Urinary bladder (tissue), 4 donors: Measurements from ENCODE around the gene GYPB. TPM values are rescaled to one million over a fixed set of nuclear protein-coding genes. Genes with fewer than 3 reads are reported as not detected.
"Not testable (repeated sequence)": the region's sequence is repeated elsewhere in the genome, so short reads cannot be mapped to it uniquely, and the experiment has no call there.

Experiments
- DNase-seq: peaks from one replicate; pipeline ENCODE4 v3.0.0-alpha.2; 2015; ENCODE audit errors: extremely low spot score
- H3K27ac ChIP-seq: one replicate; pipeline ENCODE4 v1.5.1; 2013; ENCODE audit warnings: low read depth, mild to moderate bottlenecking, moderate library complexity
- H3K36me3 ChIP-seq: one replicate; pipeline ENCODE4 v1.6.1; 2013; ENCODE audit warnings: mild to moderate bottlenecking, moderate library complexity; ENCODE audit not compliant: insufficient read depth
- H3K4me1 ChIP-seq: one replicate; pipeline ENCODE4 v1.6.1; 2013; ENCODE audit warnings: mild to moderate bottlenecking, moderate library complexity; ENCODE audit not compliant: insufficient read depth
- H3K4me3 ChIP-seq: one replicate; pipeline ENCODE4 v1.5.1; 2013; ENCODE audit warnings: low read depth, low read length
- WGBS: extraction: QIAGEN DNeasy Blood & Tissue Kit; methylation state at CpG from one replicate; pipeline ENCODE4 v1.1.7; 2013; 5-methylcytosine and 5-hydroxymethylcytosine counted together
- polyA plus RNA-seq: library from polyadenylated mRNA; stranded (reverse); fragments of 200-250 nt; gene quantifications from one replicate; pipeline ENCODE4 v1.2.3, GENCODE V29; 2013
- total RNA-seq: library from RNA; depleted of rRNA; stranded (reverse); fragments of >200 nt; gene quantifications from one replicate; pipeline ENCODE4 v1.2.3, GENCODE V29; 2014
- donor health status: healthy with polysubstance abuse.
- donor health status: healthy.

The GYPB gene
- total RNA-seq, result 5.8 TPM
- polyA plus RNA-seq, result not detected

DNA sequence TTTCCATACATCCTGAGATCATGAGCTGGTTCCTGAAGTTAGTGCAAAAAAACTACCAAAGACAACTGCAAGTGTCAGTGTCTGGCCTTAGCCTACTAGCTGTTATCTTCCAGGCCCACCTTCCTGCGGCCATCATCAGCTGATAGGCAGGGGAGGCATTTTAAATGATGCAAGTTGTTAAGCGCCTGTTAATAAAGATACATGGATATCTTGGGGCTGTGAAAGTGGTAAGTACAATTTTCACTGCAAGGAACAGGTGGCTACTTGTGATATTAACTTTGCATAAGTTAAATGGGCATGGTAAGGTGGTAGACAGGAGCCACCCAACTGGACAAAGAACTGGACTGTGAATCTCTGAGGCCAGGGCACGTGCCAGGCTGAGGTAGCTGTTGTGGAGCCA, at the start of gene GYPB:
Gene GYPB (minus strand): TSS at position 104 of the 400 bp plus-strand sequence. CDS start 93 bp downstream, at position 11.
- H3K36me3 ChIP-seq, H3K4me1 ChIP-seq, H3K27ac ChIP-seq, DNase-seq, H3K4me3 ChIP-seq: not testable (repeated sequence)
- WGBS, result 86% methylated on average over 3 of the region's 3 CpGs

DNA sequence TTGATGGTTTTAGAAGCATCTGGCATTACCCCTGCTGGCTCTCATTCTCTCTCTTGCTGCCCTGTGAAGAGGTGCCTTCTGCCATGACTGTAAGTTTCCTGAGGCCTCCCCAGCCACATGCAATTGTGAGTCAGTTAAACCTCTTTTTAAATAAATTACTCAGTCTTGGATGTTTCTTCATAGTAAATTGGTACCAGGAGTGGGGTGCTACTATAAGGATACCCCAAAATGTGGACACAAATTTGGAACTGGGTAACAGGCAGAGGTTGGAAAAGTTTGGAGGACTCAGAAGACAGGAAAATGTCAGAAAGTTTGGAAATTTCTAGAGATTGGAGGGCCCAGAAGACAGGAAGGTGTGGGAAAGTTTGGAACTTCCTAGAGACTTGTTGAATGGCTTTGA, 42.4 kb upstream of the GYPB start:
- not testable (repeated sequence) for DNase-seq, H3K4me3 ChIP-seq, H3K4me1 ChIP-seq, H3K36me3 ChIP-seq, H3K27ac ChIP-seq

DNA sequence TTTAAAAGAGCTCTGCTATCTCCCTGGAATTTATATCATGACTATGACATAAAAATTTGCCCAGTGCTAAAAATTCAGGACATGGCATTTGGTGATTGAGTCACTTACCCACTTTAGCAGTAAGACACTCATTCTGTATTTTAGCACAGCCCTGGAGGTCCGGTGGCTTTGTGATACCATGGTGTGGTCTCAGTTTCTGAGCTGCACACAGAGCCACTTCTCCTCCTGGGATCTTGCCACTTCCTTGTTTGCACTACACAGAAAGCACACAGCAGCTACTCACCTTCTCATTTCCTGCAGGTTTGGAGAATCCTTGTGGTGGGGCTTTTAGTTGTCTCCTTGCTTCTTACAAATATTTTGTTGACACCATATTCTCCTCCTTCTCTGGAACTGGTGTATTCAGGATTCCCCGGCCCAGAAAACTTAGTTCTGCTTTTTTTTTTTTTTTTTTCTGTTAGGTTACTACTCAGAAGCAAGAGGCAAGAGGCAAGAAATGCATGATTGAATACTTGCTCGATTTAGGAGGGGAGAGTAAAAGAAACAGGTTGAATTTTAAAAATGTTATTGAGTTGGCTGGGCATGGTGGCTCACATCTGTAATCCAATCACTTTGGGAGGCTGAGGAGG, 41.2 kb upstream of the GYPB start:
- not testable (repeated sequence) for H3K36me3 ChIP-seq, H3K4me3 ChIP-seq, H3K27ac ChIP-seq, DNase-seq, H3K4me1 ChIP-seq
- 76% methylated on average over 3 of the region's 3 CpGs for WGBS

DNA sequence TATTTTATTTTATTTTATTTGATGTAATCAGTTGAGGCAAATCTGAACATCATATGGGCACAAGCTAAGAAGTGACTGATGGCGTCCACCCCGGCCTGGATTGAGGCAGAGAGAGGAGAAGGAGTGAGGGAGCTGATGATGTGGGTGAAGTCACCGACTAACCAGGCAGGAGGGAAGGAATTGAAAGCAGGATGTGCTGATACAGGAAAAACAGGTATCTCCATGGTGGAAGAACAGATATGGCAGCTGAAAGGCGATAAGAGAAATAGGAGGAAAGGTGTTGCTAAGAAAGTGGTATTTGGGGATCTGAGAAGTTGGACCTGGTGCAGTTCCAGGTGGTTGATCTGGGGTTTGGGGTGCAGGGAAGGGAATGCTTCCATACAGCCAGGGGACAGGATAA, 37.6 kb upstream of the GYPB start:
- DNase-seq, result no peak
- no peak overlapping the region for H3K4me3 ChIP-seq
- H3K4me1 ChIP-seq, result no peaks in the 10 kb centered on the region
- H3K27ac ChIP-seq, result no peak overlapping the region
- H3K36me3 ChIP-seq, result no peaks in the 10 kb centered on the region
- 76% methylated on average over 4 of the region's 4 CpGs for WGBS

DNA sequence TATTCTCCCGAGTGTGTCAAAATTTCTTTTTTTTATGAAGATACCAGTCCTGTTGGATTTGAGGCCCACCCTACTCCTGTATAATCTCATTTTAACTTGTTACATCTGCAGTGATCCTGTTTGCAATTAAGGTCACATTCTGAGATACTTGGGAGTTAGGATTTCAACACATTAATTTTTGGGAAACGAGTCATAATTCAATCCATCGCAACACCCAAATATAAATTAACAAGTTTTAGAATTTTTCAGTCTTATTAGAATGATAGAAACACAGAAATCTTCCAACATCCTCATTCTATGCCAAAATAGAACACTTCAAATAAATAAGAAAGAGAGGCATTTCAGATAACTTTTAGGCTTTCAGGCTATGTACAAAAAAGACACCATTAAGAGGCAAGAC, 36.2 kb upstream of the GYPB start:
- not testable (repeated sequence) for DNase-seq, H3K4me1 ChIP-seq, H3K4me3 ChIP-seq, H3K36me3 ChIP-seq, H3K27ac ChIP-seq
- WGBS, result 70% methylated on average over 3 of the region's 3 CpGs

DNA sequence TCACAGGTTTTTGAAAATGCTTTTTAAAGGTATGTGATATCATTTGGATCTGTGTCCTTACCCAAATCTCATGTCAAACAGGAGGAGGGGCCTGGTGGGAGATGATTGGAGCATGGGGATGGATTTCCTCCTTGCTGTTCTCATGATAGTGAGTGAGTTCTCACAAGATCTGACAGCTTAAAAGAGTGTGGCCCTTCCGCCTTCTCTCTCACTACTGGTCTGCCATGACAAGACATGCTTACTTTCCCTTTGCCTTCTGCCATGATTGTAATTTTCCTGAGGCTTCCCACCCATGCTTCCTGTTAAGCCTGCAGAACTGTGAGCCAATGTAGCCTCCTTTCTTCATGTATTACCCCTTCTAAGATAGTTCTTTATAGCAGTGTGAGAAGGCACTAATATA, 32.3 kb upstream of the GYPB start:
- H3K27ac ChIP-seq, H3K4me3 ChIP-seq, H3K36me3 ChIP-seq, DNase-seq, H3K4me1 ChIP-seq: not testable (repeated sequence)
- WGBS, result 98% methylated on average over 1 of the region's 1 CpG

DNA sequence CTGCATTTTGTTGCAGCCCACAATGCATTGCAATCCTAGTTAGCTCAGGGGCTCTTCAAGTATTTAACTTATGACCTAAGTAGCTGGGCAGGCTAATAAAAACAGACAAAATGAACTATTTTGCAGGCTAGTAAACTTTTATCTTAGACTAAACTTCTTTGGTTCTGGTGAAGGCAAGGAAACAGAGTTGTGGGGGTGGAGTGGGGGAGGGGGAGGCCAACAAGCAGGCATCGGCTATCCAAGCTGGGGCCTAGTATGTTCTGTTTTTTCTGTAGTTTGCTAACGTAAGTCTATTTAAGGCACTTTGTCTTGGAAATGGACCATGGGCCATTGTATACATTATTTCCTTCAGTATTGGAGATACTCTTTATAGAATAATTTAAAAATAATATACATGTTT, 31.5 kb upstream of the GYPB start:
- not testable (repeated sequence) for H3K4me3 ChIP-seq, DNase-seq

DNA sequence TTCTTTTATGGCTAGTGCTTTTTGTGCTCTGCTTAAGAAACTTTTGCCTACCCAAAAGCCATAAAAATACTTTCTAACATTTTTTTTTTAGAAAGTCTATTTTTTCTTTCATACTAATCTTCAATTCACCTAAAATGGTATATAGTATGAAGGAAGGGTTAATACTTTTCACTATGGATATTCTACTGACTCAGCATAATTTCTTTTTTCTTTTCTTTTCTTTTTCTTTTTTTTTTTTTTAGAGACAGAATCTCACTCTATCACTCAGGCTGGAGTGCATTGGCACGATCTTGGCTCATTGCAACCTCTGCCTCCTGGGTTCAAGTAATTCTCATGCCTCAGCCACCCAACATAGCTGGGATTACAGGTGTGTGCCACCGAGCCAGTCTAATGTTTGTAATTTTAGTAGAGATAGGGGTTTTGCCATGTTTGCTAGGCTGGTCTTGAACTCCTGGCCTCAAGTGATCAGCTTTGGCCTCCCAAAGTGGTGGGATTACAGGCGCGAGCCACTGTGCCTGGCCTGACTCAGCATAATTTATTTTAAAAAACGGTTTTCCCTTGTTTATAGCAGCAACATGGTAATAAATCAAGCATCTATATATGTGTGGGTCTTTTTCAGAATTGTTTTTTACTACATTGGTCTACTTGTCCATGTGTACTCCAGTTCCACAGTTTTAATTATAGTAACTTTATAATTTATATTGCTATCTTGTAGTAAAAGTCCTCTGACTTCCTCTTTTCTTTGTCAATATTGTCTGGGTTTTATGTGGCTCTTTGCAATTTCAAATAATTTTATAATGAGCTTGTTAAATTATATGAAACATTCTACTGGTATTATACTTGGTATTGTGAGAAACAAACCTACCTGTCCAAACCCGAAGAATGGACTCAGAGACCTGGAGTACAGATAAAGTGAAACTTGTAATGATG, 30.6 kb upstream of the GYPB start:
- not testable (repeated sequence) for H3K4me1 ChIP-seq, H3K4me3 ChIP-seq, DNase-seq, H3K36me3 ChIP-seq, H3K27ac ChIP-seq
- WGBS, result 68% methylated on average over 6 of the region's 6 CpGs

More for the DNA sequence above, 31.5 kb upstream of the GYPB start:
- not testable (repeated sequence) for H3K36me3 ChIP-seq, H3K4me1 ChIP-seq, H3K27ac ChIP-seq
- WGBS, result 79% methylated on average over 2 of the region's 2 CpGs

DNA sequence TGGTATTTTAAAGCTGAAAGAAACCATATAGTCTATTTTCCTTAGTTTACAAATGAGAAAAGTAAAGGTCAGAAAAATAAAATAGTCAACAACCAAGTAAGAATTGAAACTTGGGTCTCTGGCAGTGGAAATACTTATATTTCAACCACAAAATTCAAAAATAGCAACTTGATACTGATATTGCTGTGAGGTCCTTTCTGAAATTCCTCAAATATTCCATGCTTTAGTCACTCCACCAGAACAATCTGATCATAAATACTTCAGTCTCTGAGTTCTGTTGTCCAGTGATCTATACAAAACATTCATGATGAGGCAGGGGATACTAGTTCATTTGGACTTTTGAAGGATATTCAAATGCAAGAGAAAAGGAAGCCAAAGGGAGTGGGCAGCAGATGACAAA, 25.8 kb upstream of the GYPB start:
- DNase-seq, H3K4me3 ChIP-seq, H3K27ac ChIP-seq, H3K36me3 ChIP-seq, H3K4me1 ChIP-seq: not testable (repeated sequence)

DNA sequence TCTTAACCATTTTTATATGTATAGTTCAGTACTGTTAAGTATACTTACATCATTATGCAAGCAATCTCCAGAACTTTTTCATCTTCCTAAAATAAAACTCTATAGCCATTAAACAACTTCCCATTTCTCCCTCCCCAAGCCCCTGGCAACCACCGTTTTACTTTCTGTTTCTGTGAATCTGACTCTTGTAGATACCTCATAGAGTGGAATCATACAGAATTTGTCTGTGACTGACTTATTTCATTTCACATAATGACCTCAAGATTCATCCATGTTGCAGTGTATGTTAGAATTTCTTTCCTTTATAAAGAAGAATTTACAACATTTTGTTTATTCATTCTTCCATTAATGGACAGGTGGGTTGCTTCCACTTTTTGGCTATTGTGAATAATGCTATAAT, 13.4 kb upstream of the GYPB start:
- H3K36me3 ChIP-seq, DNase-seq, H3K4me3 ChIP-seq, H3K4me1 ChIP-seq, H3K27ac ChIP-seq: not testable (repeated sequence)
- 51% methylated on average over 1 of the region's 1 CpG for WGBS

DNA sequence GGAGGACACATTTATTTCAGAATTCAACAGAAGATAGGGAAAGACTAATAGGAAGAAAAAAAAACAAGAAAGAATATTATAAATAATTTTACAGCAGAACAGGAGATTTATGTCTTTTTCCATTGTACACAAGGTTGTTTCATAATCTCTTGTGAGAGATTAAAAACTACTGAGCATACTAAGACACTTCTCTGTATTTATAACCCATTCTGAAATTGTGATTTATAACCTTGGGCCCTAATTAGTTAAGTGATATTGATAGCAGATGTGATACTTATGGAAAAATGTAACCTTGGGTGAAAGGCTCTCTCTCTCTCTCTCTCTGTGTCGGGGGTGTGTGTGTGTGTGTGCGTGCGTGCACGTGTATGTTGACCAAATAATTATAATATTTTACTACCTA, 12.7 kb upstream of the GYPB start:
- H3K36me3 ChIP-seq, H3K27ac ChIP-seq, H3K4me1 ChIP-seq, DNase-seq, H3K4me3 ChIP-seq: not testable (repeated sequence)
- WGBS, result 89% methylated on average over 4 of the region's 4 CpGs

DNA sequence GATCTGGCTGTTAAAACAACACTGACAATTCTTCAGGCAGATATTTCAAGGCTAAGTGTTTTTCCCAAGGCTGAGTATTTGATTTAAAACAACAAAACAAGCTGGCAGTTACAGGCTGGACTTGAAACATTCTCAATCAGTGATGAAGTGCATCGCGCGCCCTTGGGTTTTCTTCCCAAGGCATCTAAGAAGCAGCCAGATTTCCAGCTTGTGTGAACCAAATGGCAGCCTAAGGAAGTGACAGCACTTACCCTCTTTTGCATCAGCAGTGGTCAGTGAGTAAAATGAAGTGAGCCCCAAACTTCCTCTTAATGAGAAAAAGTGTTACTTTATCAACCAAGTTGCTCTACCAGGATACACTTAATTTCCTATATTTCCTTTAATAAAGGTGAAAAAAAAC, 12.2 kb upstream of the GYPB start:
- not testable (repeated sequence) for H3K4me1 ChIP-seq, H3K4me3 ChIP-seq, H3K36me3 ChIP-seq, DNase-seq, H3K27ac ChIP-seq
- WGBS, result 91% methylated on average over 3 of the region's 3 CpGs

DNA sequence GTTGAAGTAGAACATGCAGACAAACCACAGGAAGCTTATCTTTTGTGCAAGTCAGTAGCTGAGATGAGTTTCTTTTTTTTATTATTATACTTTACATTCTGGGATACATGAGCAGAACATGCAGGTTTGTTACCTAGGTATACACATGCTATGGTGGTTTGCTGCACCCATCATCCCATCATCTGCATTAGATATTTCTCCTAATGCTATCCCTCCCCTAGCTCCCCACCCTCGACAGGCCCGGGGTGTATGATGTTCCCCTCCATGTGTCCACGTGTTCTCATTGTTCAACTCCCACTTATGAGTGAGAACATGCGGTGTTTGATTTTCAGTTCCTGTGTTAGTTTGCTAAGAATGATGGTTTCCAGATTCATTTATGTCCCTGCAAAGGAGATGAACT, 11.5 kb upstream of the GYPB start:
- not testable (repeated sequence) for DNase-seq, H3K36me3 ChIP-seq, H3K4me3 ChIP-seq, H3K27ac ChIP-seq, H3K4me1 ChIP-seq
- WGBS, result 74% methylated on average over 4 of the region's 4 CpGs

DNA sequence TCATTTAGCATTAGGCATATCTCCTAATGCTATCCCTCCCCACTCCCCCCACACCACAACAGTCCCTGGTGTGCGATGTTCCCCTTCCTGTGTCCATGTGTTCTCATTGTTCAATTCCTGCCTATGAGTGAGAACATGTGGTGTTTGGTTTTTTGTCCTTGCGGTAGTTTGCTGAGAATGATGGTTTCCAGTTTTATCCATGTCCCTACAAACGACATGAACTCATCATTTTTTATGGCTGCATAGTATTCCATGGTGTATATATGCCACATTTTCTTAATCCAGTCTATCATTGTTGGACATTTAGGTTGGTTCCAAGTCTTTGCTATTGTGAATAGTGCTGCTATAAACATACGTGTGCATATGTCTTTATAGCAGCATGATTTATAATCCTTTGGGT, 7.5 kb upstream of the GYPB start:
- not testable (repeated sequence) for H3K36me3 ChIP-seq, H3K4me1 ChIP-seq, H3K4me3 ChIP-seq, DNase-seq, H3K27ac ChIP-seq
- 77% methylated on average over 4 of the region's 4 CpGs for WGBS
